GM12892 (cell line): Measurements from ENCODE around the gene TTC21A.

Experiments
- DNase-seq: peaks from one replicate; pipeline ENCODE4 v3.0.0; 2011; ENCODE audit not compliant: insufficient read length
- FAIRE-seq: peaks from 2 replicates; lab custom pipeline; 2011; peaks lifted over from hg19 to GRCh38; lab: Jason Lieb, UNC
- POLR2A ChIP-seq: IDR thresholded peaks from 2 replicates; pipeline ENCODE4 v1.6.1; 2011; ENCODE audit warnings: low read depth, low read length, control low read depth
- POLR2AphosphoS5 ChIP-seq: IDR thresholded peaks from 2 replicates; pipeline ENCODE4 v1.6.1; 2011; ENCODE audit warnings: low read depth, low read length, control low read depth
- TAF1 ChIP-seq: IDR thresholded peaks from 2 replicates; pipeline ENCODE4 v1.6.1; 2011; ENCODE audit warnings: low read depth, mild to moderate bottlenecking, control low read depth, low read length, borderline replicate concordance

The TTC21A gene

GRCh38 chr3:39108200-39108710 lies 775 bp downstream of the TTC21A start:
- FAIRE-seq (peak; percentile 95), DNase-seq (peak; percentile 47)
- TF ChIP-seq TAF1 (no peak), POLR2A (no peak), POLR2AphosphoS5 (no peak)

GRCh38 chr3:39109086-39109485 lies 1.6 kb downstream of the TTC21A start:
- FAIRE-seq, result no peak
- DNase-seq, result no peak
- TF ChIP-seq TAF1, result no peak
- TF ChIP-seq POLR2AphosphoS5, result no peak
- TF ChIP-seq POLR2A, result no peak

- DNase-seq, result no peak
These were observed 2.7 kb downstream of the TTC21A start for GRCh38 chr3:39110041-39110639.

GRCh38 chr3:39112113-39112512 lies 4.6 kb downstream of the TTC21A start:
- TF ChIP-seq POLR2A (no peak), TAF1 (no peak), POLR2AphosphoS5 (no peak)
- FAIRE-seq (no peak), DNase-seq (no peak)

More at GRCh38 chr3:39110041-39110639, 2.7 kb downstream of the TTC21A start:
- no peak for TF ChIP-seq POLR2A
- no peak for FAIRE-seq

- DNase-seq, result no peak
- TF ChIP-seq TAF1, result no peak
- no peak for TF ChIP-seq POLR2A
- TF ChIP-seq POLR2AphosphoS5, result no peak
- FAIRE-seq, result no peak
These were observed 5.1 kb downstream of the TTC21A start for GRCh38 chr3:39112535-39112934.

GRCh38 chr3:39113291-39113690 lies 5.8 kb downstream of the TTC21A start:
- no peak for DNase-seq
- FAIRE-seq, result no peak
- TF ChIP-seq POLR2AphosphoS5 (no peak), TAF1 (no peak), POLR2A (no peak)

GRCh38 chr3:39114456-39114855 lies 7.0 kb downstream of the TTC21A start:
- TF ChIP-seq POLR2A (no peak), POLR2AphosphoS5 (no peak), TAF1 (no peak)
- FAIRE-seq (no peak), DNase-seq (no peak)

GRCh38 chr3:39115870-39116269 lies 8.4 kb downstream of the TTC21A start:
- no peak for TF ChIP-seq POLR2A
- no peak for FAIRE-seq
- no peak for DNase-seq

DNA sequence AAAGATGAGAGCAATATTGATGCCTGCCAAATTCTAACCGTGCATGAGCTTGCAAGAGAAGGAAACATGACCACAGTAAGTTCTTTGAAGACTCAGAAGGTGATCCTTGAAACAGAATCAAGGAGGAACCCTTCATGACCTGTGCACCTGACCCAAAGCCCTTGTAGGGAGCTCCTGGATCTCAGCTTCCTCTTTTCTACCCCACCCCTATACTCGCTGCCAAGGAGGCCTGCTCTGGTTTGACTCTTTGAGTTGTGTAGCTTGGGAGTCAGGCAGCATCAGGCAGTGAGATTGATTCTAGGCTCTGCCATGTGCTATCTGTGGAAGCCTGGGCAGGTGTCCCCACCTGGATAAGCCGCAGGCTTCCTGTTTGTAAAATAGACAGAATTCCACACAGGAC lies 10.6 kb downstream of the TTC21A start:
- no peak for DNase-seq
- TF ChIP-seq POLR2A, result no peak
- no peak for TF ChIP-seq TAF1
- no peak for TF ChIP-seq POLR2AphosphoS5
- peak; percentile 36 for FAIRE-seq

DNA sequence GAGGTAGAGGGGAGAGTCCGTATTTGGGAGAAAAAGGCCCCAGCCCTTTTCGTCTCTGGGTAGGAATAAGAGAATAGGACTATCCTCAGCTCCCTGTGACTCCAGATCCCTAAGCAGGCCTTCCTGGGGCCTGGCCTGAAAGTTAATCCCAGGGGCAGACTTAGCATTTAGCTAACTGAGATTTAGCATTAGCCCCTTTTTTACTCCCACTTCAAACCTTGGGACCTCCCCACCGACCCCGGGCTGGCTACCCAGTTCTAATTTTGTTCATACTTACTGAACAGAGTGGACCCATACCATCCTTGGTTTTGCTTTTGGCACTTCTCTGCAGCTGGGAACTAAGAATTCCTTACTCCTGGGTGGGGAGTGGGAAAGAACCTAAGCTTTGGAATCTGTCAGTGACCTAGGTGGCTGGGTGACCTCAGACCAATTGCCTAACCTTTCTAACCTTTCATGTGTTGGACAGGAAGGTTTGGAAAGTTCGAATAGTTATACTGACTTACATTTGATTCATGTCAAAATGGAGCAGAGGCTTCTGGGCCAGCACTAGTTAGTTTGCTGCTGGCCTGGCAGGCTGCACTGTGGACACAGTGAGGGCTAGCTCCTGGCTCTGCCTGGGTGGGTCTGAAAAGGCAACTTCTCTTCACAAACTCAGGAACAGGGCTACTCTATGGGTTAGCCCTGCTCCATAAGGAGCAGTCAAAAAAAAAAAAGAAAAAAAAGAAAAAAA lies 11.6 kb downstream of the TTC21A start:
- TF ChIP-seq POLR2AphosphoS5, result no peak
- no peak for TF ChIP-seq TAF1
- TF ChIP-seq POLR2A, result no peak
- no peak for DNase-seq
- FAIRE-seq, result no peak

DNA sequence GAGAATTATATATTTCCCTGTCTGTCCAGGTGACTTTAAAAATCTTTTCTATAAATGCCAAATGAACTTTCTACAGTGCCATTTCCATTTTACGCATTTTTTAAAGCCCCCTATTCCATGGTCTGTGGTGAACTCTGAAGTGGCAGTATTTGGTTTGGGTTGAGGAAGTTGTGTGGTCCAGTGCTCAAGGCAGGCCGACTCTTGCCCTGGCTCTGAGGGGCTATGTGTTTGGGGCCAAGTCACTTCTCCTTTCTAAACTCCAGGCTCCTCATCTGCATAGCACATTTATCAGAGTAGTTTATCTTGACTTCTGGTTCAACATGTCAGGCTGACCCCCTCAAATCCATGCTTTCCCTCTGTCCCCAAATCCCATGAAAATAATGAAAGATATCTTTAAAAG lies 14.1 kb downstream of the TTC21A start:
- FAIRE-seq, result no peak
- no peak for DNase-seq
- TF ChIP-seq TAF1 (no peak), POLR2AphosphoS5 (no peak)

GRCh38 chr3:39122813-39123212 lies 15.3 kb downstream of the TTC21A start:
- FAIRE-seq (peak; percentile 93), DNase-seq (no peak)
- TF ChIP-seq TAF1, result no peak
- no peak for TF ChIP-seq POLR2AphosphoS5
- no peak for TF ChIP-seq POLR2A
